ENCODE measurements around the gene P2RY4.
"Not testable (repeated sequence)": the region's sequence is repeated elsewhere in the genome, so short reads cannot be mapped to it uniquely, and the experiment has no call there.

The P2RY4 gene

GRCh38 chrX:70262952-70263567 is 3.1 kb upstream of the P2RY4 start:
- DNase-seq (ENCODE audit: low read depth in 1 of 2, low spot score in 1 of 2): peak; percentile 15 to 67
- in situ Hi-C loops (cut with HindIII; ENCODE audit: low pct_unique_long_range_greater_than_20kb, low sequenced_read_pairs): no loop called here
- no peak for TF ChIP-seq JUND (IDR thresholded peaks at IDR 0.05; ENCODE audit: low read depth)

DNA sequence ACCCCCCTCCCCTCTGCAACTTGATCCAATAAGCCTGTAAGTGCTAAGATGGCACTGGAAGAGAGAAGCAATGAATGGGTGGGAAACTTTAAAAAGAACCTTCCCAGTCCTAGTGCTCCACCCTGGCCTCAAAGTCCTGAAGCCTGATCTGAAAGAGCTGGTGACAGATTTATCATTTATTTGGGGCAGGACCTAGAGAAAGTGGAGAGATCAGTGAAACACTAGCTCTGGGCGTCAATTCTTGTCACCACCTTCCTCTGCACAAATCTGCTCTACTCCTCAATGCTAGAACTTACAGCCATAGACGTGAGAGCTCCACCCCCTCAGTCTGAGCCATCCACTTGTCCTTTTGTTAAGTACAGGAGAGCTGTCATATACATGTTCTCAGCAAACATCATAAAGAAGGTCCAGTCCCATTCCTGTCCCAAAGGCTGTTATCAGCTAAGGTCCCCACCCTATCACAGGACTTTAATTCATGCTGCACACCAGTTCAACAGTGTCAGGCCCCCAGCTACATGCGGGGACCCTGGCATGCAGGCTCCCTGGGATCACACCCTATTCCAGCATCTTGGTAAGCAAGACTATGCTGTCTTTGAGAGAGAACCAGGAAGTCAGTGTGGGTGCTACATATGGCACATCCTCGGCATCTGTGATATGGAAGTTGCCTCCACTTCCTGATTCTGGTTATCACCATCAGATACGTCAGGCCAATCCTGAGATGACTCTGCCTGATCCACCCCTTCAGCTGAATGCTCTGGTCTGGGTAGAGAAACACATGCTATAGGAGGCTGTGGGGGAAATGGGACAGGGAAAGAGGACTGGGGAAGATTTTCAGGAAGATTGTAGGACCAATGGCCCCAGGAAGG is 2.3 kb downstream of the P2RY4 start:
- DNase-seq (ENCODE audit: low read depth in 1 of 2, low spot score in 1 of 2): no peak
- no peak for TF ChIP-seq JUND (IDR thresholded peaks at IDR 0.05; ENCODE audit: low read depth)
- in situ Hi-C loops (cut with HindIII; ENCODE audit: low pct_unique_long_range_greater_than_20kb, low sequenced_read_pairs): no loop called here

DNA sequence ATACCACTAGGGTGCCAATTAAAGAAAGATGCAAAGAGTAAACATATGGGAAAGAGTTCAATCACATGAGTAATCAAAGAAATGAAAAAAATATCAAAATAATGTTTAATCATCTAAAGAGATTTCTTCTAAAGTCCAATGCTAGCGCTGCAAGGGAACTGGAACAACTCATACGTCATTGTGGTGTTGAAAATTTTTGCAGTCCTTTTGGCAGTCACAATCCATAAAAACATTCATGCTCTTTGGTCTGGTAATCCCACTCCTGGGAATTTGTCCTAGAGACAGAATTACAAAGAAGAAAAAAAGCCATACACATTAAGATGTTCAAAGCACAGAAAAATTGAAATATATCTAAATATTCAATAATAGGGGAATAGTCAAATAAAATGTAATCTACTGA is 4.6 kb downstream of the P2RY4 start:
- no peak for TF ChIP-seq JUND (IDR thresholded peaks at IDR 0.05; ENCODE audit: low read depth)
- no peak for DNase-seq (ENCODE audit: low read depth in 1 of 2, low spot score in 1 of 2)
- in situ Hi-C loops (cut with HindIII; ENCODE audit: low pct_unique_long_range_greater_than_20kb, low sequenced_read_pairs): no loop called here

DNA sequence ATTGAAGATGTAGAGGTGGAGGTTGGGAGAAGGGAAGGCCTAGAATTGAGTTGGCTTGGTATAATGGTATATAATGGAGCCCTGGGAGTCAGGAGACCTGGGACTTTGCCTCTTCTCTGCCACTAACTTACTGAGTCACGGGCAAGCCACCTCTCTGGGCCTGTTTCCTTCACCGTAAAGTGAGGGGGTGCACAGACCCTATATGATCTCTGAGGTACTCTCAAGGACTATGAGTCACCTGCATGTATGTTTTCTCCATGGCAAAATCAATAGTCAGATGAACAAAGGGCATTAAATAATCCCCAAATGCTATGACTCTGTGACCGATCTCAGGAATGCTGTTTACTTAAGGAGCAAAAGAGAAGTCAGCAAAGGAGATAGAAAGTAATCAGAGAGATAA is 5.1 kb downstream of the P2RY4 start:
- TF ChIP-seq JUND (IDR thresholded peaks at IDR 0.05; ENCODE audit: low read depth): no peak

GRCh38 chrX:70254063-70254400 is 6.0 kb downstream of the P2RY4 start:
- TF ChIP-seq JUND (IDR thresholded peaks at IDR 0.05; ENCODE audit: low read depth): no peak
- no peak for DNase-seq (ENCODE audit: low read depth in 1 of 2, low spot score in 1 of 2)
- in situ Hi-C loops (cut with HindIII; ENCODE audit: low pct_unique_long_range_greater_than_20kb, low sequenced_read_pairs): no loop called here

More for the DNA sequence above, 5.1 kb downstream of the P2RY4 start:
- in situ Hi-C loops (cut with HindIII; ENCODE audit: low pct_unique_long_range_greater_than_20kb, low sequenced_read_pairs): no loop called here
- DNase-seq (ENCODE audit: low read depth in 1 of 2, low spot score in 1 of 2): no peak

GRCh38 chrX:70253377-70254062 is 6.5 kb downstream of the P2RY4 start:
- TF ChIP-seq JUND (IDR thresholded peaks at IDR 0.05; ENCODE audit: low read depth): no peak
- in situ Hi-C loops (cut with HindIII; ENCODE audit: low pct_unique_long_range_greater_than_20kb, low sequenced_read_pairs): no loop called here
- DNase-seq (ENCODE audit: low read depth in 1 of 2, low spot score in 1 of 2): no peak

GRCh38 chrX:70252491-70252890 is 7.5 kb downstream of the P2RY4 start:
- no peak for TF ChIP-seq JUND (IDR thresholded peaks at IDR 0.05; ENCODE audit: low read depth)
- in situ Hi-C loops (cut with HindIII; ENCODE audit: low pct_unique_long_range_greater_than_20kb, low sequenced_read_pairs): no loop called here
- DNase-seq (ENCODE audit: low read depth in 1 of 2, low spot score in 1 of 2): no peak

- no peak for TF ChIP-seq JUND (IDR thresholded peaks at IDR 0.05; ENCODE audit: low read depth)
- no peak for DNase-seq (ENCODE audit: low read depth in 1 of 2, low spot score in 1 of 2)
- in situ Hi-C loops (cut with HindIII; ENCODE audit: low pct_unique_long_range_greater_than_20kb, low sequenced_read_pairs): no loop called here
These were observed 12.8 kb downstream of the P2RY4 start for GRCh38 chrX:70247252-70247651.

DNA sequence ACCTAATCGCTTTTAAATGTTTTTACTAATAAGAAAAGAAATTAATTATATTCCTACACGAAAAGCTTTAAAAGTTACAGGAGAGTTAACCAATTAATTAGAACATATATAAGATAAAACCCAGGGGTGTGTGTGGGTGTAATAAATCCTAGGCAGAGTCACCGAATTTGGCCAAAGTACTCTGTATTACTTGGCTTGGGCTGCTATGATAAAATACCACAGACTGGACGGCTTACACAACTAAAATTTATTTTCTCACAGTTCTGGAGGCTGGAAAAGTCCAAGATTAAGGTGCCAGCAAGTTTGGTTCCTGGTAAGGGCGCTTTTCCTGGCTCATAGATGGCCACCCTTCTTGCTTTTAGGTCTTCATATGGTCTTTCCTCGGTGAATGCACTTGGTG is 15.1 kb downstream of the P2RY4 start:
- no peak for TF ChIP-seq JUND (IDR thresholded peaks at IDR 0.05; ENCODE audit: low read depth)
- no peak for DNase-seq (ENCODE audit: low read depth in 1 of 2, low spot score in 1 of 2)

GRCh38 chrX:70243601-70244000 is 16.4 kb downstream of the P2RY4 start:
- DNase-seq (ENCODE audit: low read depth in 1 of 2, low spot score in 1 of 2); in situ Hi-C loops (cut with HindIII; ENCODE audit: low pct_unique_long_range_greater_than_20kb, low sequenced_read_pairs): not testable (repeated sequence)

More for the DNA sequence above, 15.1 kb downstream of the P2RY4 start:
- in situ Hi-C loops (cut with HindIII; ENCODE audit: low pct_unique_long_range_greater_than_20kb, low sequenced_read_pairs): no loop called here

DNA sequence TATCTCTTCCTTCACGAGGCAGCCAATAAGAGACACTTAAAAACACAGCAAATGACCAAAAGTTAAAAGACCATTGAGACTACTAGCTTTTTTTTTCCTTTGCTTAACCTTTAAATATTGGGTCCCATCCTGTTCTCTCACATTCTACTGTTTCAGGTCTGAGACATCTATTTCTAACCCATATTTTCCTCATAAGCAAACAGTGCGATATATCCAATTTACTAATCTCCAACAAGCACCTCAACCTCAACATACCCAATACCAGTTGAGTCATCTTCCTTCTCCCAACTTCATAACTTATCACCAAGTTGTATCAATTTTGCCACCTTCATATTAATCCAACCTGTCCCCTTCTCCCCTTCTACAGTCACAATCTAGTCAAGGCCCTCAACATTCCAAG is 18.5 kb downstream of the P2RY4 start:
- no peak for TF ChIP-seq JUND (IDR thresholded peaks at IDR 0.05; ENCODE audit: low read depth)
- in situ Hi-C loops (cut with HindIII; ENCODE audit: low pct_unique_long_range_greater_than_20kb, low sequenced_read_pairs): no loop called here
- no peak for DNase-seq (ENCODE audit: low read depth in 1 of 2, low spot score in 1 of 2)

- TF ChIP-seq JUND (IDR thresholded peaks at IDR 0.05; ENCODE audit: low read depth): no peak
- DNase-seq (ENCODE audit: low read depth in 1 of 2, low spot score in 1 of 2): no peak
- in situ Hi-C loops (cut with HindIII; ENCODE audit: low pct_unique_long_range_greater_than_20kb, low sequenced_read_pairs): no loop called here
These were observed 19.3 kb downstream of the P2RY4 start for GRCh38 chrX:70240751-70241150.

GRCh38 chrX:70234355-70234754 is 25.6 kb downstream of the P2RY4 start, which contains the start of gene AWAT1:
Gene AWAT1, plus strand, starts transcription at chrX:70234655. Its CDS starts 41 bp downstream, at chrX:70234696.
- in situ Hi-C loops (cut with HindIII; ENCODE audit: low pct_unique_long_range_greater_than_20kb, low sequenced_read_pairs): no loop called here
- TF ChIP-seq JUND (IDR thresholded peaks at IDR 0.05; ENCODE audit: low read depth): no peak
- DNase-seq (ENCODE audit: low read depth in 1 of 2, low spot score in 1 of 2): no peak

Measured in T47D (cell line).